Kidney capillary endothelial cell (primary cell): ENCODE measurements around the gene DUSP11.
"Not testable (repeated sequence)": the region's sequence is repeated elsewhere in the genome, so short reads cannot be mapped to it uniquely, and the experiment has no call there.

Experiments used
- DNase-seq: peaks from one replicate; pipeline ENCODE4 v3.0.0-alpha.2; 2018; ENCODE audit warnings: low spot score

The DUSP11 gene

DNA sequence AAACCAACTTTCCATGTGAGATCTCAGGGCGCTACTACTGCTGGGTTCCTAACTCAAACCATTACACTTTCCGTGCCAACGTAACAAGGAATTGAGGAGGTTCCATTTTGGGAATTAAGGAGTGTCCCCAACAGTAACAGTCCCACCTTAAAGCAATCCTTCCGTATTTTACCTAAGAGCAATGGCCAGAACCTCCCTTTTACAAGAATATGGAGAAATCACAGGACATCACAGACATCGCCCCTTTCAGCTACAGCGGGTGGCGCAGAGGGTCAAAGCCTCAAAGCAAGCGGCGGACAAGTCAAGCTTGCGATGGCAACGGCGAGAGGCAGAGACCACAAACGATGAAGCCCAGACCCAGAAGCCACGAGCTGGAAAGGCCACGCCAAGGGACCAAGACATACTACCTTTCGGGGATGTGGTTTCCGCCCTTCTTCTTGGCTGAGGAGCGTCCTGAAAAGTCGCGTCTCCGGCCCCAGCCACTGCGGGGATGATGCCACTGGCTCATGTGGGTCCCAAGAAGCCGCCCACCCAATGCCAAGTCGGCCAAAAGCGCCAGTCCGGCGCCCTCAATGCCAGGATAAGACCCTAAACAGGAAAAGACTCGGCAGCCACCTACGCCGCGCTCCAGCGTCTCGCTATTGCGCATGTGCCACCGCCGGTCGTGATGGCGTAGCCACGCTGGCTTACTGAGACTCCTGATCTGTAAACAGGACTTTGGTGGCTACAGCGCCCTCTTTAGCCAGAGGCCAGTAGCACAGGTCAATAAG lies at the start of gene DUSP11:
DUSP11 (minus strand) TSS at position 637 of the 770 bp plus-strand sequence; CDS start at position 508, 129 bp downstream.
- DNase-seq: peak; percentile 93

DNA sequence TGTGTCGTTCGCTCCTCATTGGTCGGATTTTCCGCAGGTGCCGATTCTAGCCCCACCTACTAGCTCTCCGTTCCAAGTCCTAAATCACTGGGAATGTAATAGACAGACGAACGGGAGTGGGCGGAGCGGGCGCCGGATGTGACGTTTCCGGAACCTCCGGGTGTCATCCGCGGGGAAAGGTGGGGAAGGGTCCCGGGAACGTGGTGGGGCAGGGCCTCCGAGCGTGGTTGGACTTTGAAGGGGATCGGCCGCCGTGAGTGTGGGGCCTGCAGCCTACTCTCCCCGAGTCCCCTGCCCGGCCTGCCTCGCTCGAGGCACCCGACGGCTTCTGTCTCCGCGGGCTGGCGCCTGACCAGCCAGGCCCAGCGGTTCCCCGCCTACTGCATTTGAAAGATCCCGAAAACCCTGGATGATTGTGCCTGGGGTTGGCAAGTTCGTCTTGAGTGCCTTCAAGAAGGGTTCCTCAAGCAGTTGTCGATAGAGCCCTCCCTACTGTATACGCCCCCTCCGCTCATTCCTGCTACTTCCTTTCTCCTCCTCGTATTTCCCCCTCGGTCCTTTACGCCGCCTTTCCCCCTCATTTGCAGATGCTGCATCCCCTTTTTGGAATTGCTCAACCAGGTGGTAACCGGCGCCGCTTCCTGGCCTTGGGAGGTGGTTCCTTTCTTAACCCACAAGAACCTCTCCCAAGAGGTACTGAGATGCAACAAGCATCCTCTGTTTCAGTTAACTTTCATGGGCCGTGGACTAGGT lies 49.1 kb upstream of the DUSP11 start, which contains the start of gene STAMBP:
STAMBP (plus strand) TSS at position 144 of the 753 bp plus-strand sequence. CDS start 1,896 bp downstream, outside the sequence.
- peak; percentile 95 for DNase-seq

DNA sequence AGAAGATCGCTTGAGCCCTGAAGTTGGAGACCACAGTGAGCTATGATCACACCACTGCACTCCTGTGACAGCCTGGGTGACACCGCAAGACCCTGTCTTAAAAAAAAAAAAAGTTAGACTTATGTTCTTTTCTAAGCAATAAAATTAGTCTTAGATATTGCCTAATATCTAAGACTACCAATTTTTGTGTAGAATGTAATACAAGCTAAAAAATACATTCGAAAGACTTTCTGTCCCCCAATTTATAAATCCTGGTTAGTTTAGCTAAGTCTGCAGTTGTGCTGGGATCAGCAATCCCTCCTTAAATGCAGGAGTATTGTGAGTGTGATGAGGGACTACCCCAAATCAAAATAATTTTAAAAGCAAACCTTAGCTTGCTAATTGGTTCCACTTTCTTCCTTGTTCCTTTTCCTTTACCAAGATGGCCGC lies 48.5 kb upstream of the DUSP11 start:
- no peak for DNase-seq

DNA sequence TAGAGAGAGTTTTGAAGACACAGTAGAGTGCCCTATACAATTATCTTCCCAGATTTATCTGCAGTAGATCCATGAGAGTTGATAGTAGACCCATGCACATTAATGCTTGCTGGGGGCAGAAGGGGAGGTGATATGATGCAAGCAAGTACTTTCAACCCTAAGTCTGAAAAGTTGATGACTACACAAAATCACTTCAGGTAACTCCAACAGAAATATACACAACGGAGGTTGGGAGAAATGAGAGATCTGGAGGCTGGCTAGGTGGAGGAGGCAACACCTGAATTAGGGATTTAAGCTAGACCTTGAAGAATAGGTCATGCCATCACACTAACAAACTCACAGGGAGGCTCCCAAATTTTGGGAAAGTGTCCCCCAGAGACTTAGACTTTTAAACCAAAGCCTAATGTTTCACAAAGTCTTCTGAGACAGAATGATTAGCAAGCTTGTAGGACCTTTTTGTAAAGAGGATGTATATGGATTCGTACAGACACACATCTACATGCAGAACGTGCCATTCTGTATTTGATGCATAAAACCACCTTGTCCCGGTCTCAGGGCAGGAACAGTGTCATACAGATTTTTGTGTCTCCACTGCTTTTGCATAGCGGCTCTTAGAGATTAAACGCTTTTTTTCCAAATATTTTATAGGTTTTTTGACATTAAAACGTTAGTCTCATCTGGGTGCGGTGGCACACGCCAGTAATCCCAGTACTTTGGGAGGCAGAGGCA lies 47.9 kb upstream of the DUSP11 start:
- no peak for DNase-seq

DNA sequence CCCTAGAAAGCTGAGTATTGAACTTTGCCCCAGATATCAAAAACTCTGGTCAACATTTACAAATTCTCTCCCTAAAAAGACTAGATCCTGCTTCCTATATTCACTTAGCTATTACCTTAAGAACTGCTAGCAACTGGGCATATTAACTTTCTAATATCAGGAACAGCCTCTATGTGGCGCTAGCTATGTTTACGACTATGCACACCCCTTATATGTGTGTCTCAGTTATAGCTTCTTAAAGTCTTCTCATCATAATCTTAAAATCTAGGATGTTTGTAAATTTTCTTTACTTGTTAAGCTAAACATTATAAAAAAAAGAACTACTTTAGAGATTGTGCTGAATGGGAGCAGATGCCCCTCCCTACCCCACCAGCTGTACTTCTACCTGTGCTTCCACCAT lies 47.1 kb upstream of the DUSP11 start:
- DNase-seq: no peak

DNA sequence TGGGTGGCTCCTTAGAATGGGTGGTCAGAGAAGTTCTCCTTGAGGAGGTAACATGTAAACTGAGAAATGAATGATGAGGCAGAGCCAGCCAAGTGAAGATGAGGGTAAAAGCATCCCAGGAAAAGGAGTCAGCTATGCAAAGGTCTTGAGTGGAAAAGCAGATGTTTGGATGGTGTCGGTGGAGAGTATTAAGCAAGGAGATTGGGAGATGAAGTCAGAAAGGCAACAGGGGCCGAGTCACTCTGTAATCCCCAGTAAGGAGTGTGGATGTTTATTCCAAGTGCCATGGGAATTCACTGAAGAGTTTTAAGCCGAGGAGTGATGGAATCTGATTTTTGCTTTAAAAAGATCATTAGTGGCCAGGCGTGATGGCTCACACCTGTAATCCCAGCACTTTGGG lies 45.5 kb upstream of the DUSP11 start:
- no peak for DNase-seq

DNA sequence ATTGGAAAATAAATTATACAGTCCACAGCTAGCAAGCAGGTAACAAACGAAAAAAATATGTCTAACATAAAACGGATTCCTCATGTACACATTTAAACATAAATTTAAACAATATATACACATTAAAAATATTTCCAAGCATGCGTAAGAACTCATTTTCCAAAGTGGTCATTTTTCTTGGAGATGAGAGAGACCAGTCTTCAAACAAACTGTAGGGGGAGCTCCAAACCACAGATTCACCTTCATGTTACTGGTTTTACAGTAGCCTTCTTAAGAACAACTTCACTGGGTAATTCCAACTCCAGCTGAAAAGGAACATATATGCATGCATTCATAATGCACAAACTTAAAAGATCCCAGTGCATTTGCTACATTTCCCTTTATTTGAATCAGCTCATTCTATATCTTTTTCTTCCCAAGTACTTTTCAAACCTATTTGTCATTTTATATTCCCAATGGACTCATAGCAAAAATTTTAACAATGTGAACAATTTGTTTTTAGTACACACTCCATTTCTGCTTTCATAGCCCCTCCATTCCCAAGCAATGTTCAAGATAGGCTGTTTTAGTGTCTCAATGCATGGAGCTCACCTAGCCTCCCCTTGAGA lies 44.1 kb upstream of the DUSP11 start:
- DNase-seq: peak; percentile 81

DNA sequence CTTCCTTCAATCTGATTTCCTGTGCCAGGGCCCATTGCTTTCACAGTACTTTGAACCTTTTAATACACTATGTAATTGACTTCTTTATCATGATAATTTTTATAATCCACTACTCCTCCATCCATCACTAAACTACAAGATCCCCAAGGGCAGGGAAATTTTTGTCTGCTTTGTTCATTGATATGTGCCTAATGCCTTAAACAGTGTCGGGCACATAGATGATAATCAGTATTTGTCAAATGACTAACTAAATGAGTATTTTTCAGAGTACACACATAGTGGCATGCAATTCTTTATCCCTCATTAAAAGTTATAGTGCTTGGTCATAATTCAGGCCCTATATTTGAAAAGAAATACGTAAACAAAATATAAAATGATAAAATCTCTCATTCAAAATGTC lies 43.5 kb upstream of the DUSP11 start:
- no peak for DNase-seq

DNA sequence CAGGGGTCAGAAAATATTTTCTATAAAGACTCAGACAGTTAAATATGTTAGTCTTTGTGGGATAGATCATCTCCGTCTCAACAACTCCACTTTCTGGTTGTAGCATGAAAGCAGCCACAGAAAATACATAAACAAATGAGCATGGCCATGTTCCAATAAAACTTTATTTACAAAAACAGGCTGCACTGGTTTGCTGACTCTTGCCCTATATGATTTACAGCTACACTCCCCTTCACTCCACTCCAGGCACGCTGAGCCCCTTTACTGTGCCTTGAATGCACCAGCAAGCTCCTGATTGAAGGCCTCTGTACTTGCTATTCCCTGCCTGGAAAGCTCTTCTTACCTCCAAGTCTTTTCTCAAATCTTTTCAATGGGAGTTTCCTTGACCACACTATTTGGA lies 43.1 kb upstream of the DUSP11 start:
- no peak for DNase-seq

DNA sequence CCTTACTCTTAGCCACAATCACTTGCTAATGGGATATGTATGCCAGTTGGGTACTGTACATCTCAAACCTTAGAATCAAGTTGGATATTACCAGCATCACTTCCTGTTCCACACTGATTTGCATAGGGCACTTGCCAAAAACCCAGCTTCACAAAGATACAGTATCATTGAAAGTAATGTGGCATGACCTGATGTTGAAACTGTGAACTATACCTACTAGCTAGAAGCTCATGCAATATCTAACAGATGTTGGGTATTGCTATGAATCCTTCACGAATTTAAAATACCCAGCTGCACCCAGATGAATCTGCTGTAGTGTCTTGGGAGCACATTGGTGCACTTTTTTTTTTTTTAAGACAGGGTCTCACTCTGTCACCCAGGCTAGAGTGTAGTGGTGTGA lies 42.4 kb upstream of the DUSP11 start:
- DNase-seq: no peak

DNA sequence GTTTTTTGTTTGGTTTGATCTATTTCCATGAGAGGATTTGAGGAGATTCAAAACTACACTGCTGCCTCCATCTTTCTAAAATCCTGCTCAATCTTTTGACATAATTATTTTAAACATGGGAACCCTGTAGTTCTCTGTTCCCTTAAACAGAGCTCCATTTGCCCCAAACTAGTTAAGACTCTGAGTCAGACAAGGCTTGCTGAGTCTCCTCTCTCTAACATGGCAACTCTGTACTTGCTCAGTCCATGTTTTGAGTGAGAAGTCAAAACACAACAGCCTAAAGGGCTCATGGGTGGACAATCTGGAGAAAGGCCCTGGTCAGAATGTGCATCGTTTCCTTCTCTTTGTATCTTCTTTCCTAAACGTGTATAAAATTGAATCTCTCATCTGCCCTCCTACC lies 41.8 kb upstream of the DUSP11 start:
- DNase-seq: no peak

DNA sequence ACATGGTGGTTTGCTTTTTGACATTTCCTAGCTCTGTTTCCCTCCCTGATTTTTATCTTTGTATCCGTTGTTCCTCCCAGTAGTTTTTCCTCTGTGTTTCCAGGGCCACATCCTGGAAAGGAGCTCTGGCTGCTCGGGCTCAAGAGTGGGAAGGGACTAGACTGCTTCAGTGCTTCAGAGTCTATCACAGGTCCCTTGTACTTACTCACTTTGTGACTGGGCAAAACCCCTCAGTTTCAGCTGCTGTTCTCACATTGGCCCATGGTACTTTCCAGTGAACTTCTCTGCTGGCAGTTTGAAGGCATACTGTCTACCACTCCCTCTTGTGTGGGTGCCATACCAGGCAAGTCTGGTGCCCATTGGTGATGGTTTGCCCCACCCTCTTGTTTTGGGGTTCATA lies 41.3 kb upstream of the DUSP11 start:
- no peak for DNase-seq

DNA sequence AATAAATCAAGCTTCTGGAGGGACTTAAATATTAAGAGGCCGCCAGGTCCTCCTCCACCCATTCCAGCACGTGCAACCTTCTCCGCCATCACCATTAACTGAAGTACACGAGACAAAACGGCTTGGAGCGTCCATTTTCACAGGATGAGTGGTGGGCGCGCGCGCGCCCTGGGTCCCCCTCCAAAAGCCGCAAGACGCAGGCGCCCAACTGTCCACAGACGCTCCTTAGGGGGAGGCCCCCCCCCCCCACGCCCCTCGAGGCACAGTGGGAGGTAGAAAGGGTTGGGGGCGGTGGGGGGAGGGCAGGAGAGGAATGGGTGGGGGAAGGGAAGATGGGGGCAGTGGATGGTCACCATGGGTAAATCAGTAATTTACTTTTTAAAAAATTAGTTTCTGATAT lies 38.4 kb upstream of the DUSP11 start:
- DNase-seq: no peak

DNA sequence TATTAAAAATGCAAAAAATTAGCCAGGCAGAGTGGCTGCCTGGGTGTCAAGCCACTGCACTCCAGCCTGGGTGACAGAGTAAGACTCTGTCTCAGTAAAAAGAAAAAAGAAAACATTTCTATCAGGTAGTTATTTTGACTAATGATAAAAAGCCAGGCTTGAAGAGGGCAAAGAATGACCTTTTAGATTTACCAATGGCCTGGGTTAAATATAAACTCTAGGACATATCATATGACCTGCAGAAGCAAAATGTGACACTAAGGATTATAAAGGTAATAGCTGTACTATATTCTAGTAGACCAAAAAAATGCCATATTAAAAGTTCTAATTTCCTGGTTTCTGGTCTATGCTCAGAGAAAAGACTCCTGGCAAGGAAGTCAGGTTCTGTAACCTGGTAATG lies 32.7 kb upstream of the DUSP11 start:
- no peak for DNase-seq

DNA sequence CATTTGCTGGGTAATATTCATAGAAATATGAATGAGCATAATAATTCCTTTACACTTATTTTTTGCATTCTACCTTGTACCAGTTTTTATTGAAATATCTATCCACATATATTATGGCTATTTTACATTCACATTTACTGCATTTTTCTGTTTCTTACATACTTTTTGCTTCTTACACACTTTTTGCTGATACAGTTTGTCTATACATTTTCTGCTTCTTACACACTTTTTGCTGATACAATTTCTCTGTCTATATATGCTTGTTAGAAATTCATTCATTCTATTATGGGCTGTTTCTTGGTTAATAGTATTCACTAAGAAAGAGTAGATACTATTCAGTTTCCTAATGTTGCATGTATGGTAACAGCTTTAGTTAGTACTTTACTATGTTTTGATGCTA lies 32.0 kb upstream of the DUSP11 start:
- DNase-seq: no peak

DNA sequence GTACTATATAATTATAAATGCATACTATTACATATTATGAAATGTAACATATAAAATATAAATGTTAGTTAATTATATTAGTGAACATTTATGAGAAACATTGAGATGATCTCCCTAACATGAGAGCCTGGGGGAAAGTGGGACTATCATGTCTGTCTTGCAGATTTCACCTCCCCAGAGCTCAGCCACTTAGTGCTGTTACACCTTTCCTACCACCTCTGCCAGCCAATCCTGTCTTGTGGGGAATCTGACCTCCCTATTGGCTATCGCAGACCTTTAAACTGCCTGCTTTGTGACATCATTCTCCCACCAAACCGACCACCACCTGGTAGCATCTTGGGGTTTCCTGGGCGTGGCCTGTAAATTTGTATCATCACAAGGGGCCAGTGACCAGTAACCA lies 4.0 kb upstream of the DUSP11 start, which contains the start of gene C2orf78:
C2orf78 (plus strand) TSS at position 301 of the 400 bp plus-strand sequence. CDS start 127 bp downstream, outside the sequence.
- DNase-seq: not testable (repeated sequence)

DNA sequence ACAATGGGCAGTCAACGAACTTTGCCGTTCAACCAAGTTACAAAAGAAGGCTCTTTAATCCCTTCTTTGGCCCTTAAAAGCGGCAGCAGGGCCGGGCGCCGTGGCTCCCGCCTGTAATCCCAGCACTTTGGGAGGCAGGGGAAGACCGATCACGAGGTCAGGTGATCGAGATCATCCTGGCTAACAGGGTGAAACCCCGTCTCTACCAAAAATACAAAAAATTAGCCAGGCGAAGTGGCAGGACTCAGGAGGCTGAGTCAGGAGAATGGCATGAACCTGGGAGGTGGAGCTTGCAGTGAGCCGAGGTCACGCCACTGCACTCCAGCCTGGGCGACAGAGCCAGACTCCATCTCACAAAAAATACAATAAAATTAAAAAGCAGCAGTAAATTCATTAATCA lies 3.5 kb upstream of the DUSP11 start:
- DNase-seq: not testable (repeated sequence)

DNA sequence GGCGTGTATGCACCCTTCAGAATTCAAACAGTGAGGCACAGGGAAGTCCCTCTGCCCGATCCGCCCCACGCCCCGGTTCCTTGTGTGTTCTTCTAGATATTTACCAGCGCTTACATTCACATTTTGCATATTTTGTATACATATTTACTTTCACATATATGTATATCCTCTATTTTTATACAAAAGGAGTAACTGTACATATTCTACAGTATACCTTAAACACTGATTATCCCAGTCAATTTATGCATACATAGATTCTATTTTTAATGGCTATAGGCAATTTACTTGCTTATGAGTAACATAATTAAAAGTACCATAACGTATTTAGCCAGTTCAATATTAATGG lies 307 bp upstream of the DUSP11 start:
- DNase-seq: no peak

DNA sequence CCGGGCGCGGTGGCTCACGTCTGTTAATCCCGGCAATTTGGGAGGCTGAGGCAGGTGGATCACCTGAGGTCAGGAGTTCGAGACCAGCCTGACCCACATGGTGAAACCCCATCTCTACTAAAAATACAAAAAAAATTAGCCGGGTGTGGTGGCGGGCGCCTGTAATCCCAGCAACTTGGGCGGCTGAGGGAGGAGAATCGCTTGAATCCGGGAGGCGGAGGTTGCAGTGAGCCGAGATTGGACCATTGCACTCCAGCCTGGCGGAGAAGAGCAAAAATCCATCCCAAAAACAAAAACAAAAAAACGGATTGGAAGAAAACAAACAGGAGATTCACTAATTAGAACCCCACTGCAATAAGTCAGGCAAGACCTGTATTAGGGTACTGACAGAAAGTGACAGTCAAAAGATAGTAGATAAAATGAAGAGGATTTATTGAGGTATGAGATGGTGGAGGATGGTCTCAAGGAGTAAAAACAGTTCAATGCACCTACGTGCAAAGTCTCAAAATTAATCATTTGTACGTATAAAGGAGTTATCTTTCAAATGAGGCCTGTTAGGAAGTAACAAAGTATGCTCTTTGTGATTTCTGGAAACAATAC lies 936 bp downstream of the DUSP11 start:
- DNase-seq: peak; percentile 8

DNA sequence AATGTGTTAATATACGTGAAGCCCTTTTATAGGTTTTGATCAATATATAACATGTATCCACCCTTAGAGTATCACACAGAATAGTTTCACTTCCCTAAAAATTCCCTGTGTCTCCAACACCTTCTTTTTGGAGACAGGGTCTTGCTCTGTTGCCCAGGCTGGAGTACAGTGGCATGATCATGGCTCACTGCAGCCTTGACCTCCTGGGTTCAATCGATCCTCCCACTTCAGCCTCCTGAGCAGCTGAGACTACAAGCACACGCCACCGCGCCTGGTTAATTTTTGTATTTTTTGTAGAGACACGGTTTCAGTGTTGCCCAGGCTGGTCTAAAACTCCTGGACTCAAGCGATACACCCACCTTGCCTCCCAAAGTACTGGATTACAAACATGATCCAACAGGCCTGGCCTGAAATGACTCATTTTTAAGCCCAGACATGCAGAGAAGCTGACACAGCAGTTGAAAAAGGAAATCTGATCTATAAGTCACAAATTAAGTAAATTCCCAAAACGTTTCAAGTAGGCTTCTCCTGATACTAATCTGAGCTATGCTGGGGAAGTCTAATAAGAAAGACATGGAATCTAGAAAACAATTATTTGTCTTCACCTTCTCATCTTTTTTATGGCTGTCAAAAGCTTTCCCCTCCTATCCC lies 2.9 kb downstream of the DUSP11 start:
- DNase-seq: peak; percentile 15

DNA sequence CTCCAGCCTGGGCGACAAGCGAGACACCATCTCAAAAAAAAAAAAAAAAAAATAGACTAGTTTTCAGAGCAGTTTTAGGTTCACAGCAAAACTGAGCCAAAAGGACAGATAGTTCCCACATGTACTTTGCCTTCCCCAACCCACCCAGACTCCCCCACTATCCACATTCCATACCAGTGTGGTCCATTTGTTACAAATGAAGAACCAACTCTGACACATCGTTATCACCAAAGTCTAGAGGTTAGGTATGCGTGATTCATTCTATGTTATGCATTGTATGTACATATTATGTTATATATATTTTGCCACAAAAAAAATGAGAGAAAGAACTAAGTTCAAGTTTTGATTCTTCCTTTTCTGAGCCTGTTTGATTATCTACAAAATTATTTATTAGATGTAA lies 3.5 kb downstream of the DUSP11 start:
- no peak for DNase-seq
